GM12864 (cell line): ENCODE data around the gene VAMP1.
A peak's percentile ranks its signal among the peaks of the same experiment; 100 is the strongest.
"Not testable (repeated sequence)": the region's sequence is repeated elsewhere in the genome, so short reads cannot be mapped to it uniquely, and the experiment has no call there.

Source experiments
- DNase-seq: peaks from one replicate; pipeline ENCODE4 v3.0.0-alpha.2; 2011; ENCODE audit warnings: low read depth
- H3K4me3 ChIP-seq: 2 replicates; pipeline ENCODE4 v1.5.1; 2011; ENCODE audit warnings: mild to moderate bottlenecking, low read depth, low read length, control low read depth
- TF ChIP-seq, protein P1 (sequence below): IDR thresholded peaks from 2 replicates; pipeline ENCODE4 v1.5.1; 2011; ENCODE audit warnings: low read depth, mild to moderate bottlenecking, moderate library complexity, low read length, control low read depth, inconsistent platforms; ENCODE audit errors: missing control alignments

Gene VAMP1

GRCh38 chr12:6476489-6476888 lies 6.0 kb upstream of the VAMP1 start:
- DNase-seq: no peak
- TF ChIP-seq, protein P1, sequence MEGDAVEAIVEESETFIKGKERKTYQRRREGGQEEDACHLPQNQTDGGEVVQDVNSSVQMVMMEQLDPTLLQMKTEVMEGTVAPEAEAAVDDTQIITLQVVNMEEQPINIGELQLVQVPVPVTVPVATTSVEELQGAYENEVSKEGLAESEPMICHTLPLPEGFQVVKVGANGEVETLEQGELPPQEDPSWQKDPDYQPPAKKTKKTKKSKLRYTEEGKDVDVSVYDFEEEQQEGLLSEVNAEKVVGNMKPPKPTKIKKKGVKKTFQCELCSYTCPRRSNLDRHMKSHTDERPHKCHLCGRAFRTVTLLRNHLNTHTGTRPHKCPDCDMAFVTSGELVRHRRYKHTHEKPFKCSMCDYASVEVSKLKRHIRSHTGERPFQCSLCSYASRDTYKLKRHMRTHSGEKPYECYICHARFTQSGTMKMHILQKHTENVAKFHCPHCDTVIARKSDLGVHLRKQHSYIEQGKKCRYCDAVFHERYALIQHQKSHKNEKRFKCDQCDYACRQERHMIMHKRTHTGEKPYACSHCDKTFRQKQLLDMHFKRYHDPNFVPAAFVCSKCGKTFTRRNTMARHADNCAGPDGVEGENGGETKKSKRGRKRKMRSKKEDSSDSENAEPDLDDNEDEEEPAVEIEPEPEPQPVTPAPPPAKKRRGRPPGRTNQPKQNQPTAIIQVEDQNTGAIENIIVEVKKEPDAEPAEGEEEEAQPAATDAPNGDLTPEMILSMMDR: no peak
- no peak overlapping the region for H3K4me3 ChIP-seq

DNA sequence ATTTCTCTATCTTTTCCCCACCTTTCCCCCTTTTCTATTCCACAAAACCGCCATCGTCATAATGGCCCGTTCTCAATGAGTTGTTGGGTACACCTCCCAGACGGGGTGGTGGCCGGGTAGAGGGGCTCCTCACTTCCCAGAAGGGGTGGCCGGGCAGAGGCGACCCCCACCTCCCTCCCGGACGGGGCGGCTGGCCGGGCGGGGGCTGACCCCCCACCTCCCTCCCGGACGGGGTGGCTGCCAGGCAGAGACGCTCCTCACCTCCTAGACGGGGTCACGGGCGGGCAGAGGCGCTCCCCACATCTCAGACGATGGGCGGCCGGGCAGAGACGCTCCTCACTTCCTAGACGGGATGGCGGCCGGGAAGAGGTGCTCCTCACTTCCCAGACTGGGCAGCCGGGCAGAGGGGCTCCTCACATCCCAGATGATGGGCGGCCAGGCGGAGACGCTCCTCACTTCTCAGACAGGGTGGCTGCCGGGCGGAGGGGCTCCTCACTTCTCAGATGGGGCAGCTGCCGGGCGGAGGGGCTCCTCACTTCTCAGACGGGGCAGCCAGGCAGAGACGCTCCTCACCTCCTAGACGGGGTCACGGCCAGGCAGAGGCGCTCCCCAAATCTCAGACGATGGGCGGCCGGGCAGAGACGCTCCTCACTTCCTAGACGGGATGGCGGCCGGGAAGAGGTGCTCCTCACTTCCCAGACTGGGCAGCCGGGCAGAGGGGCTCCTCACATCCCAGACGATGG lies 4.9 kb upstream of the VAMP1 start:
- not testable (repeated sequence) for H3K4me3 ChIP-seq, DNase-seq

GRCh38 chr12:6472491-6472890 lies 2.0 kb upstream of the VAMP1 start:
- TF ChIP-seq, protein P1: no peak
- H3K4me3 ChIP-seq: no peak overlapping the region
- no peak for DNase-seq

DNA sequence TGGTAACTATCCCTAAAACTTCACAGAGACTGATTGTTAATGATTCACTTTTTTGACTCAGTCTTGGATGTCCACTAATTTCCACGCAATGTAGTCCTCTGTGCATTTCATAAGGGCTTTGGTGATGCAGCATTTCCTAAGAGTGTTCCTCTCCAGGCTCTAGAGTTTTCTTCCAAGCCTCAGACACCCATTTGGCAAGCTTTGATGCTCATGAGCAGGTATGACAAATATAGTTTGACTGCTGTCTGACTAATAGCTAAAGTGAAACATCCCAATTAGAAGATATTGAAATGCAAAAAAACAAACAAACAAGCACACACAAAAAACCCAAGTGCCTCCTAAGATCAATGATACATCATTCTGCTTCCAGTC lies 1.5 kb upstream of the VAMP1 start:
- DNase-seq: no peak
- TF ChIP-seq, protein P1: no peak
- no peak overlapping the region for H3K4me3 ChIP-seq

- no peak for DNase-seq
- TF ChIP-seq, protein P1: no peak
- peak overlapping the region; percentile 86 for H3K4me3 ChIP-seq
Measured at GRCh38 chr12:6469609-6470374, 685 bp downstream of the VAMP1 start.

GRCh38 chr12:6469092-6469491 lies 1.4 kb downstream of the VAMP1 start:
- H3K4me3 ChIP-seq: peak overlapping the region; percentile 86
- no peak for DNase-seq
- TF ChIP-seq, protein P1: no peak

GRCh38 chr12:6468283-6468575 lies 2.2 kb downstream of the VAMP1 start:
- peak overlapping the region; percentile 86; the same call in 1 of the 2 replicates for H3K4me3 ChIP-seq
- DNase-seq: no peak
- TF ChIP-seq, protein P1: no peak

- H3K4me3 ChIP-seq, DNase-seq: not testable (repeated sequence)
Measured at GRCh38 chr12:6467571-6468282, 2.8 kb downstream of the VAMP1 start.

- not testable (repeated sequence) for DNase-seq, H3K4me3 ChIP-seq
Measured at GRCh38 chr12:6466751-6467150, 3.7 kb downstream of the VAMP1 start.
